Lung (tissue), 12 donors: Measurements from ENCODE around the gene RPGRIP1L. TPM values are rescaled to one million over a fixed set of nuclear protein-coding genes. Genes with fewer than 3 reads are reported as not detected.

Experiments used
- ATAC-seq: fragments of 200-7000 bp; cut with Tn5 transposase; one replicate; pipeline ENCODE4 v1.9.1; 2020; ENCODE audit warnings: moderate number of reproducible peaks; ENCODE audit not compliant: insufficient read depth, low FRiP score
- DNase-seq, 3 donors: peaks; one replicate each; pipeline ENCODE4 v3.0.0-alpha.2; 2013 to 2017
- H3K27ac ChIP-seq, 2 donors: one replicate each; pipeline ENCODE4 v1.5.1; 2013; ENCODE audit warnings: mild to moderate bottlenecking in 2 of 2, moderate library complexity in 2 of 2, control low read depth in 1 of 2, inconsistent platforms in 1 of 2, low read depth in 1 of 2, low read length in 1 of 2
- H3K27me3 ChIP-seq, 3 donors: one replicate each; pipeline ENCODE4 v1.5.1; 2013; ENCODE audit warnings: low read length in 2 of 3; ENCODE audit not compliant: control insufficient read depth in 3 of 3, insufficient read depth in 3 of 3
- H3K36me3 ChIP-seq, 4 donors: one replicate each; pipeline ENCODE4 v1.5.1; 2013; ENCODE audit warnings: low read length in 4 of 4, mild to moderate bottlenecking in 1 of 4, moderate library complexity in 1 of 4; ENCODE audit not compliant: control insufficient read depth in 4 of 4, insufficient read depth in 4 of 4
- H3K4me1 ChIP-seq, 5 donors: one replicate each; pipeline ENCODE4 v1.5.1; 2013; ENCODE audit warnings: low read length in 5 of 5, mild to moderate bottlenecking in 2 of 5, moderate library complexity in 1 of 5; ENCODE audit not compliant: control insufficient read depth in 5 of 5, insufficient read depth in 5 of 5
- H3K4me3 ChIP-seq: one replicate; pipeline ENCODE4 v1.5.1; 2013; ENCODE audit warnings: mild to moderate bottlenecking, control low read depth, moderate library complexity
- H3K9ac ChIP-seq, 2 donors: one replicate each; pipeline ENCODE4 v1.5.1; 2013; ENCODE audit warnings: low read length in 2 of 2, control low read depth in 1 of 2; ENCODE audit not compliant: insufficient read depth in 1 of 2
- H3K9me3 ChIP-seq, 4 donors: one replicate each; pipeline ENCODE4 v1.5.1; 2013; ENCODE audit warnings: low read length in 3 of 4, mild to moderate bottlenecking in 1 of 4, moderate library complexity in 1 of 4; ENCODE audit not compliant: control insufficient read depth in 4 of 4, insufficient read depth in 3 of 4
- WGBS, 2 donors: extraction: QIAGEN DNeasy Blood & Tissue Kit; methylation state at CpG; one replicate each; pipeline ENCODE4 v1.1.7; 2013; 5-methylcytosine and 5-hydroxymethylcytosine counted together
- polyA plus RNA-seq, 2 donors: library from polyadenylated mRNA; stranded (reverse); fragments of 200-250 nt; gene quantifications; one replicate each; pipeline ENCODE4 v1.2.1, GENCODE V29; 2013
- total RNA-seq, 2 donors: library from RNA; depleted of rRNA in 1 of 2; stranded (reverse); fragments of >200 nt in 1 of 2; gene quantifications; one replicate each; pipeline ENCODE4 v1.2.1, GENCODE V29; 2014 to 2021
- TF ChIP-seq, protein P1 (sequence below): IDR thresholded peaks from 2 replicates; pipeline ENCODE4 v1.5.1; 2012; ENCODE audit warnings: mild to moderate bottlenecking; ENCODE audit errors: control extremely low read depth, extremely low read depth
- donor health status: control.
- donor health status: control.
- donor health status: Bipolar disorder and iron deficiency.
- donor health status: healthy.
- donor health status: DM: yes; HTN: yes; CAD: no.

The RPGRIP1L gene
- total and polyA plus RNA-seq, 4 donors = 2.2 to 17.9 (median 6.2) TPM

DNA sequence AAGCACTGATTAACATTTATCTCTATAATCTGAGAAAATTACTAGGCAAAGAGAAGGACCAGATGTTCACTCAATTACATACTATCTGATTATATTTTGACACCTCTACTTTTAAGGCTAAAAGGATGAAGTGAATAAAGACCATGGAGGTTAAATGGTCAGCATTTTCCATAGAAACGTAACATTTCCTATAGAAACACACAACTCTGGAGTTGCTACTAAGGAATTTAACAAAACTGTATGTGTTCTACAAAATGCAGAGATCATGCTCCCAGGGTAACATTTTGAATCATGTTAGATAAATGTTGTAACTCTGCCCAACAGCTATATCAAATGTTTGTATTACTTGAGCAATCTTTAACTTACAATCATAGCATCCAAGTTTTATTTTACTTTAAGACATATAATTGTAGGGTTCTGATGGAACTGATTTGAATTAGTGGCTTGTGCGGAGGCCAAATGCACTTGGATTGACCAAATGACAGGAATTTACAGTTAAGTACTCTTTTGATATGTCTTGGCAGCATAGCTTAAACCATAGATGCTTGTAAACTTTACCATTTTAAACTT is 97.7 kb downstream of the RPGRIP1L start:
- H3K36me3 ChIP-seq = peaks cover 0 to 2% (median 0%) of the 10 kb centered on the region in 4 donors
- ATAC-seq = no peak
- H3K4me3 ChIP-seq = no peak overlapping the region
- DNase-seq = peak in 2 of 3 donors; percentile 82 to 83
- H3K27me3 ChIP-seq = no peaks in the 10 kb centered on the region
- WGBS, 2 donors = 92 to 95% methylated on average over 2 of the region's 2 CpGs
- TF ChIP-seq, protein P1, sequence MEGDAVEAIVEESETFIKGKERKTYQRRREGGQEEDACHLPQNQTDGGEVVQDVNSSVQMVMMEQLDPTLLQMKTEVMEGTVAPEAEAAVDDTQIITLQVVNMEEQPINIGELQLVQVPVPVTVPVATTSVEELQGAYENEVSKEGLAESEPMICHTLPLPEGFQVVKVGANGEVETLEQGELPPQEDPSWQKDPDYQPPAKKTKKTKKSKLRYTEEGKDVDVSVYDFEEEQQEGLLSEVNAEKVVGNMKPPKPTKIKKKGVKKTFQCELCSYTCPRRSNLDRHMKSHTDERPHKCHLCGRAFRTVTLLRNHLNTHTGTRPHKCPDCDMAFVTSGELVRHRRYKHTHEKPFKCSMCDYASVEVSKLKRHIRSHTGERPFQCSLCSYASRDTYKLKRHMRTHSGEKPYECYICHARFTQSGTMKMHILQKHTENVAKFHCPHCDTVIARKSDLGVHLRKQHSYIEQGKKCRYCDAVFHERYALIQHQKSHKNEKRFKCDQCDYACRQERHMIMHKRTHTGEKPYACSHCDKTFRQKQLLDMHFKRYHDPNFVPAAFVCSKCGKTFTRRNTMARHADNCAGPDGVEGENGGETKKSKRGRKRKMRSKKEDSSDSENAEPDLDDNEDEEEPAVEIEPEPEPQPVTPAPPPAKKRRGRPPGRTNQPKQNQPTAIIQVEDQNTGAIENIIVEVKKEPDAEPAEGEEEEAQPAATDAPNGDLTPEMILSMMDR = no peak
- H3K9ac ChIP-seq = no peak overlapping the region
- no peak overlapping the region for H3K27ac ChIP-seq
- no peaks in the 10 kb centered on the region for H3K4me1 ChIP-seq
- no peaks in the 10 kb centered on the region for H3K9me3 ChIP-seq

DNA sequence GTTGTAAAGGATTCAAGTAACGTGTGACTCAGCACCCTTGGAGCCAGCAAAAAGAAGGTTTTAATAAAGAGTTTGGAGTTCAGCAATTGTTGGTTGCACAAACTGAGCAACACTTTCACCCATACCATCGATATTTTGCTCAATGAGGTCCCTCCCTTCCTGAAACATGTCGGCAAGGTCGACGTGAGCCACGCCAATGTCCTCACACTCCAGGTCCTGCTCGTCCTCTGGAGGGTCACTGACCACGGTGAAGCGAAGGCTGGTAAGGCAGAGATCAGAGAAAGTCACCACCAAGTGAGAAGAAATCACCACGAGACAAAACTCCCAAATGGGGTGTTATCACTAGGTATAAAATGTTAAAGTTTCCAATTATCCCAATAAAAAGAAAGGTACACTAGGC is 98.3 kb downstream of the RPGRIP1L start:
- WGBS, 2 donors = 89 to 94% methylated on average over 10 of the region's 10 CpGs
- no peaks in the 10 kb centered on the region for H3K27me3 ChIP-seq
- TF ChIP-seq, protein P1 = no peak
- no peaks in the 10 kb centered on the region for H3K9me3 ChIP-seq
- H3K9ac ChIP-seq = no peak overlapping the region
- peaks cover 0 to 2% (median 0%) of the 10 kb centered on the region in 4 donors for H3K36me3 ChIP-seq
- H3K4me3 ChIP-seq = no peak overlapping the region
- ATAC-seq (no peak), DNase-seq (peak in 2 of 3 donors; percentile 6 to 19)
- H3K27ac ChIP-seq = no peak overlapping the region
- H3K4me1 ChIP-seq = no peaks in the 10 kb centered on the region

DNA sequence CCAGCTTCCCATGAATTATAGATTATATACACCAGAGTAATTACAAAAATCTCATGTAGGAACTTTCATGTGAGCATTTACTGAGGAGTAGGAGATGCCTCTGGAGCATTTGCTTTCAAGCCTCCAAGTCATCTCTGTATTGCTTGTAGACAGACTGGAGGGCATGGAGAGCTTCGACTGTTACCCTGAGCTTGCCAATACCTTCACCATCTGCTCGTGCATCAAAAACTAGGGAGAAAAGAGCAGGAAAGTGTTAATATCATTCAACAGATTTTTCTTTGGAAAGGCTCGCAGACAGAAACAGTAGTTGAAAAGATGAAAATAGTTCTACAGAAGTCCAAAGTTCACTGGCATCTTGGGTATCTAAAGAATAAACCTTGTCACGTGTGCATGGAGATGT is 101.7 kb downstream of the RPGRIP1L start:
- peaks cover 0 to 2% (median 0%) of the 10 kb centered on the region in 5 donors for H3K4me1 ChIP-seq
- no peak overlapping the region for H3K9ac ChIP-seq
- no peak overlapping the region for H3K27ac ChIP-seq
- DNase-seq = no peak
- TF ChIP-seq, protein P1 = no peak
- 78 to 92% methylated on average over 4 of the region's 4 CpGs for WGBS, 2 donors
- no peak overlapping the region for H3K4me3 ChIP-seq
- peaks cover 0 to 6% (median 0%) of the 10 kb centered on the region in 4 donors for H3K36me3 ChIP-seq
- no peaks in the 10 kb centered on the region for H3K9me3 ChIP-seq
- no peak for ATAC-seq
- H3K27me3 ChIP-seq = no peaks in the 10 kb centered on the region

DNA sequence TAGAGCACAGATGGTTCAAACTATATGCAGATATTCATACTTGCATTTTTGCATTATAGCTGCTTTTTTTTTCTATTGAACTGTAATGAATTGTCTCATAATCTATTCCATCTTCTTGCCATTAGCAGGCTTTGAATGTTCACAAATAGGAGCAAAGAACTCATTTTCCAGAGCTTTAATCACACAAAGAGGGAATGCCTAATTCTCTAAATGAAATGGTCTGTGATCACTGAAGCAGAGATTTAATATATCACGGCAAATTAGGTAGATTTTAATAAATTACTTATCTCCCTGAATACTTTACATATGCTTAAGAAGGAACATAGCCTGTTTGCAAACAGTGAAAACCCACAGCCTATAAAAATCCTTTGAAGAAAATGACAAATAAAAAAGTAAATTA is 103.0 kb downstream of the RPGRIP1L start:
- no peaks in the 10 kb centered on the region for H3K27me3 ChIP-seq
- DNase-seq = no peak
- 91 to 95% methylated on average over 1 of the region's 1 CpG for WGBS, 2 donors
- no peak overlapping the region for H3K27ac ChIP-seq
- ATAC-seq = no peak
- H3K4me1 ChIP-seq = peaks cover 0 to 2% (median 0%) of the 10 kb centered on the region in 5 donors
- no peak overlapping the region for H3K4me3 ChIP-seq
- TF ChIP-seq, protein P1 = no peak
- peaks cover 0 to 6% (median 0%) of the 10 kb centered on the region in 4 donors for H3K36me3 ChIP-seq
- H3K9ac ChIP-seq = no peak overlapping the region
- H3K9me3 ChIP-seq = no peaks in the 10 kb centered on the region
